C1 segment of cervical spinal cord (tissue), 14 donors: ENCODE results near the gene TEX11.

Source experiments
- DNase-seq, 14 donors: peaks; one replicate each; lab custom pipeline; 2025; lab: John Stamatoyannopoulos, UW

TEX11 gene

GRCh38 chrX:70497026-70497425 is 411.5 kb downstream of the TEX11 start:
- no peak for DNase-seq

- no peak for DNase-seq
These were observed 412.0 kb downstream of the TEX11 start for GRCh38 chrX:70496491-70496890.

GRCh38 chrX:70494441-70494840 is 414.1 kb downstream of the TEX11 start:
- no peak for DNase-seq

GRCh38 chrX:70488856-70489255 is 419.7 kb downstream of the TEX11 start:
- no peak for DNase-seq

- DNase-seq: no peak
These were observed 423.0 kb downstream of the TEX11 start for GRCh38 chrX:70485466-70485865.

GRCh38 chrX:70482300-70482699 is 426.2 kb downstream of the TEX11 start:
- DNase-seq: no peak

- no peak for DNase-seq
These were observed 426.8 kb downstream of the TEX11 start for GRCh38 chrX:70481471-70482270.

GRCh38 chrX:70480660-70481018 is 427.9 kb downstream of the TEX11 start:
- no peak for DNase-seq

- no peak for DNase-seq
These were observed 428.4 kb downstream of the TEX11 start for GRCh38 chrX:70479922-70480659.

GRCh38 chrX:70479247-70479921 is 429.1 kb downstream of the TEX11 start:
- no peak for DNase-seq
